Gastrocnemius medialis (tissue), 4 donors: ENCODE results near the gene ARVCF.

ENCODE experiments used
- CTCF ChIP-seq, 5 experiments: fragments of 450-650 bp in 3 of 5; fragments of 200-600 bp in 2 of 5; sonication (generic) in 2 of 5; IDR thresholded peaks in 4 of 5; conservative IDR thresholded peaks in 1 of 5; 1 replicate in 4 of 5; 2 replicates in 1 of 5; pipeline ENCODE4 v1.5.1; 2016 to 2019; ENCODE audit warnings: antibody characterized with exemption in 5 of 5, mild to moderate bottlenecking in 3 of 5, moderate library complexity in 3 of 5
- POLR2A ChIP-seq, 2 donors: fragments of 450-650 bp; IDR thresholded peaks; one replicate each; pipeline ENCODE4 v1.6.1; 2017; ENCODE audit warnings: antibody characterized with exemption in 2 of 2, mild to moderate bottlenecking in 2 of 2, moderate library complexity in 2 of 2

GRCh38 chr22:20001082-20001638 lies 15.5 kb downstream of the ARVCF start:
- TF ChIP-seq CTCF (IDR thresholded peaks at IDR 0.05 in 4 of 5, conservative IDR thresholded peaks at IDR 0.05 in 1 of 5), result no peak
- no peak for TF ChIP-seq POLR2A (IDR thresholded peaks at IDR 0.05)
